PFSK-1 (cell line): ENCODE data around the gene RBM34.

ENCODE experiments used
- FOXP2 ChIP-seq: optimal IDR thresholded peaks from 2 replicates; pipeline ENCODE3; 2011; ENCODE audit warnings: borderline replicate concordance, control low read depth, inconsistent platforms; ENCODE audit not compliant: insufficient read depth; ENCODE audit errors: extremely low read length, extremely low read depth
- POLR2AphosphoS5 ChIP-seq: IDR thresholded peaks from 2 replicates; pipeline ENCODE4 v1.6.1; 2012; ENCODE audit warnings: low read depth, mild to moderate bottlenecking, control low read depth, low read length, moderate library complexity
- SIN3A ChIP-seq: IDR thresholded peaks from 2 replicates; pipeline ENCODE4 v1.6.1; 2012; ENCODE audit warnings: mild to moderate bottlenecking, low read length, moderate library complexity, borderline replicate concordance; ENCODE audit not compliant: insufficient read depth
- TAF1 ChIP-seq: IDR thresholded peaks from 2 replicates; pipeline ENCODE4 v1.6.1; 2012; ENCODE audit warnings: low read length, control low read depth, borderline replicate concordance; ENCODE audit not compliant: insufficient read depth
- TF ChIP-seq, protein P1 (sequence below), 2 experiments: IDR thresholded peaks; 2 replicates each; pipeline versions ENCODE4 v1.6.1 to v1.8.0; 2011 to 2012; ENCODE audit warnings: low read depth in 2 of 2, low read length in 2 of 2, control low read depth in 1 of 2, inconsistent platforms in 1 of 2, mild to moderate bottlenecking in 1 of 2, moderate library complexity in 1 of 2; ENCODE audit not compliant: insufficient read depth in 1 of 2

Gene RBM34

DNA sequence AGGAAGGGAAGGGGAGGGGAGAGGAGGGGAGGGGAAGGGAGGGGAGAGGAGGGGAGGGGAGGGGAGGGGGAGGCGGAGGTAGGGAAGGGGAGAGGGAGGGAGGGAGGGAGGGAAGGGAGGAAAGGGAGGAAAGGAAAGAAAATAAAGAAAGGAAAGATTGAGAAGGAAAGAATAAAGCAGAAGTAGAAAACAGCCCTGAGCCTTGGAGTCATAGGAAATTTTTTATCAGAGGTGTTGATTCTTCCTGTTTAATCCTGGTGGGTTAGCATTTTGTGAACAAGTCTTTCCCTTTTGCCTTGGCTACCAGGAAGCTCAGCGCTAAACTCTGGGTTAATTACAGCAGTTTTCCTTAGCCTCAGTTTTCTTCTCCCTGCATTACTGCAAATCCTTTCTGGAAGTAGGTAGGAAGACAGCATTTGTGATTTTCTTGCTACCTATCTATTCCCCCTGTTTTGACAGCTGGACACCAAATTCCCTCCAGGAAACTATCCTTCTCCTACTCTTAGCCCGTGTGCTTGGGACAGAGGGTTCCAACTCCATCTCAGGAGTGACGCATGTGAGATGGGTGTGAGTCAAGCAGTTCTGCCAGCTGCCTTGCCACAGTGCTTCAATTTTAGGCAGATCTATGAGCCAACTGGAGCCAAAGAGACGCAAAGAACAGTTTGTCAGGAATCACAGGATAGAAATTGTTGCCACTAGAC lies 59.3 kb downstream of the RBM34 start:
- no peak for TF ChIP-seq TAF1
- no peak for TF ChIP-seq POLR2AphosphoS5
- TF ChIP-seq FOXP2: no peak
- TF ChIP-seq, protein P1, sequence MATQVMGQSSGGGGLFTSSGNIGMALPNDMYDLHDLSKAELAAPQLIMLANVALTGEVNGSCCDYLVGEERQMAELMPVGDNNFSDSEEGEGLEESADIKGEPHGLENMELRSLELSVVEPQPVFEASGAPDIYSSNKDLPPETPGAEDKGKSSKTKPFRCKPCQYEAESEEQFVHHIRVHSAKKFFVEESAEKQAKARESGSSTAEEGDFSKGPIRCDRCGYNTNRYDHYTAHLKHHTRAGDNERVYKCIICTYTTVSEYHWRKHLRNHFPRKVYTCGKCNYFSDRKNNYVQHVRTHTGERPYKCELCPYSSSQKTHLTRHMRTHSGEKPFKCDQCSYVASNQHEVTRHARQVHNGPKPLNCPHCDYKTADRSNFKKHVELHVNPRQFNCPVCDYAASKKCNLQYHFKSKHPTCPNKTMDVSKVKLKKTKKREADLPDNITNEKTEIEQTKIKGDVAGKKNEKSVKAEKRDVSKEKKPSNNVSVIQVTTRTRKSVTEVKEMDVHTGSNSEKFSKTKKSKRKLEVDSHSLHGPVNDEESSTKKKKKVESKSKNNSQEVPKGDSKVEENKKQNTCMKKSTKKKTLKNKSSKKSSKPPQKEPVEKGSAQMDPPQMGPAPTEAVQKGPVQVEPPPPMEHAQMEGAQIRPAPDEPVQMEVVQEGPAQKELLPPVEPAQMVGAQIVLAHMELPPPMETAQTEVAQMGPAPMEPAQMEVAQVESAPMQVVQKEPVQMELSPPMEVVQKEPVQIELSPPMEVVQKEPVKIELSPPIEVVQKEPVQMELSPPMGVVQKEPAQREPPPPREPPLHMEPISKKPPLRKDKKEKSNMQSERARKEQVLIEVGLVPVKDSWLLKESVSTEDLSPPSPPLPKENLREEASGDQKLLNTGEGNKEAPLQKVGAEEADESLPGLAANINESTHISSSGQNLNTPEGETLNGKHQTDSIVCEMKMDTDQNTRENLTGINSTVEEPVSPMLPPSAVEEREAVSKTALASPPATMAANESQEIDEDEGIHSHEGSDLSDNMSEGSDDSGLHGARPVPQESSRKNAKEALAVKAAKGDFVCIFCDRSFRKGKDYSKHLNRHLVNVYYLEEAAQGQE (IDR thresholded peaks at IDR 0.05; ENCODE audit: insufficient read depth in 1 of 2, low read depth in 2 of 2, low read length in 2 of 2): no peak
- no peak for TF ChIP-seq SIN3A

DNA sequence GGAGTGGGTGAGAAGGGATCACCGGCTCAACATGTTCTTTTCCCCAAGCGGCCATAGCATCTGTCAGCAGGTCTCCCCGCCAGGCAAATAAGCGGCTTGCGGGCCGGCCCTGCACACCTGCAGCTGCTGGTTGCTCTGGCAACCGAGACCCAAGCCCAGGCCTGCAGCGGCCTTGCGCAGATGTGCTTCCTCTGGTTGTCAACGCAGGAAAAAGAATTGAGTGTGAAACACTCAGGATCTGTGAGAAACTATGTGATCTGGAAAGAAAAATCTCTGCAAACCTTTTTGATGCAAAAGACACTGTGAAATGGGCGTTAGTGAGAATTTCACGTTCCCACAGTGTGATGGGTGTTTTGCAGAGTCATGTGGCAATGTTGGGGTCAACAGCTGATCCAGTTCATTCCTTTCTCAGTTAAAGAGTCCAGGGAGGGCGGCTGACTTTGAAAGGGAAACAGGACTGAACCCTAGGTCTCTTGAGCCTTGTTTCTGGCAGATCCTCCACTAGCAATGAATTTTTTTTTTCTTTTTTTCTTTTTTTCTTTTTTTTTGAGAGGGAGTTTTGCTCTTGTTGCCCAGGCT lies 60.8 kb downstream of the RBM34 start:
- no peak for TF ChIP-seq TAF1
- TF ChIP-seq, protein P1 (IDR thresholded peaks at IDR 0.05; ENCODE audit: insufficient read depth in 1 of 2, low read depth in 2 of 2, low read length in 2 of 2): no peak
- no peak for TF ChIP-seq FOXP2
- TF ChIP-seq SIN3A: no peak
- TF ChIP-seq POLR2AphosphoS5: no peak

DNA sequence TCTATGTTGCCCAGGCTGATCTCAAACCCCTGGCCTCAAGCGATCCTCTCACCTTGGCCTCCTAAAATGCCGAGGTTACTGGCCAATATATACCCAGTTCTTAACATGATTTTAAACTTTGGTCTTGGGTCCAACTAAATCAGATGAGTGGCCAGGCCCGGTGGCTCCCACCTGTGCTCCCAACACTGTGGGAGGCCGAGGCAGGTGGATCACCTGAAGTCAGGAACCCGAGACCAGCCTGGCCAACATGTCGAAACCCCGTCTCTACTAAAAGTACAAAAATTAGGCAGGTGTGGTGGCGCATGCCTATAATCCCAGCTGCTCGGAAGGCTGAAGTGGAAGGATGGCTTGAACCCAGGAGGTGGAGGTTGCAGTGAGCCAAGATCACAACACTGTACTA lies 62.1 kb downstream of the RBM34 start:
- no peak for TF ChIP-seq FOXP2
- TF ChIP-seq SIN3A: no peak
- TF ChIP-seq TAF1: no peak
- TF ChIP-seq POLR2AphosphoS5: no peak
- TF ChIP-seq, protein P1 (IDR thresholded peaks at IDR 0.05; ENCODE audit: insufficient read depth in 1 of 2, low read depth in 2 of 2, low read length in 2 of 2): no peak

DNA sequence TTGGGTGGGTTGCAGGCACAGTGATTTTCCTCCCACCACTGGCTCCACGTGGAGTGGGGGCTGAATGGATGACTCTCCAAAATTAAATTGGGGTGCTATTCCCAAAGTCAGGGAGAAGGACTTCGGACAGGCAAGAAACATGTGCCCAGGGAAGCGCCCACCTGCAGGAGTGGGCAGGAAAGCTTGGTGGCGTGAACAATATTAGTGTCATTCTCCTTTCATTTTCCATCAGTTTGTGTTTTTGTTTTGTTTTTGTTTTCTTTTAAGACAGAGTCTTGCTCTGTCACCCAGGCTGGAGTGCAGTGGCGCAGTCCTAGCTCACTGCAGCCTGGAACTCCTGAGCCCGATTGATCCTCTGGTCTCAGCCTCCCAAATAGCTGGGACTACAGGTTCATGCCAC lies 62.5 kb downstream of the RBM34 start:
- TF ChIP-seq SIN3A: no peak
- TF ChIP-seq, protein P1 (IDR thresholded peaks at IDR 0.05; ENCODE audit: insufficient read depth in 1 of 2, low read depth in 2 of 2, low read length in 2 of 2): no peak
- no peak for TF ChIP-seq POLR2AphosphoS5
- no peak for TF ChIP-seq TAF1
- TF ChIP-seq FOXP2: no peak
